ENCODE measurements around the gene IFT22. TPM values are rescaled to one million over a fixed set of nuclear protein-coding genes. Genes with fewer than 3 reads are reported as not detected.

The IFT22 gene
- total RNA-seq (10 to 100 TPM; 18.8 to 27.4 TPM), polyA plus RNA-seq (ENCODE audit: insufficient read length in 6 of 6) (10 to 100 TPM; 42.8 to 51.0 (median 47.2) TPM)
- long read RNA-seq, donor 1, transcript IFT22-209 (4 exons, 917 nt), result minor isoform, 5 of 36 reads
- long read RNA-seq, donor 1, transcript IFT22-201 (5 exons, 1,130 nt), result major isoform, 23 of 36 reads
- long read RNA-seq, donor 1, partial matches to known transcripts, result 0 of 36 reads
- long read RNA-seq, donor 1, other reads (novel, unspliced or antisense), result 0 of 36 reads
- long read RNA-seq, donor 2, transcript IFT22-201 (5 exons, 1,130 nt), result major isoform, 11 of 26 reads
- long read RNA-seq, donor 2, partial matches to known transcripts, result 0 of 26 reads
- long read RNA-seq, donor 2, other reads (novel, unspliced or antisense), result 5 of 26 reads
- long read RNA-seq, donor 3, transcript IFT22-201 (5 exons, 1,130 nt), result major isoform, 10 of 40 reads
- long read RNA-seq, donor 3, partial matches to known transcripts, result 23 of 40 reads
- long read RNA-seq, donor 3, other reads (novel, unspliced or antisense), result 0 of 40 reads
- long read RNA-seq, donor 4, transcript IFT22-201 (5 exons, 1,130 nt), result major isoform, 22 of 35 reads
- long read RNA-seq, donor 4, partial matches to known transcripts, result 0 of 35 reads
- long read RNA-seq, donor 4, other reads (novel, unspliced or antisense), result 4 of 35 reads
- long read RNA-seq, donor 5, transcript IFT22-201 (5 exons, 1,130 nt), result major isoform, 20 of 23 reads
- long read RNA-seq, donor 5, partial matches to known transcripts, result 0 of 23 reads
- long read RNA-seq, donor 5, other reads (novel, unspliced or antisense), result 0 of 23 reads
- long read RNA-seq, donor 6, transcript IFT22-201 (5 exons, 1,130 nt), result major isoform, 21 of 35 reads
- long read RNA-seq, donor 6, transcript IFT22-204 (4 exons, 875 nt), result minor isoform, 5 of 35 reads
- long read RNA-seq, donor 6, transcript IFT22-209 (4 exons, 917 nt), result minor isoform, 6 of 35 reads
- long read RNA-seq, donor 6, partial matches to known transcripts, result 0 of 35 reads
- long read RNA-seq, donor 6, other reads (novel, unspliced or antisense), result 0 of 35 reads
- long read RNA-seq, donor 7, transcript IFT22-201 (5 exons, 1,130 nt), result major isoform, 19 of 23 reads
- long read RNA-seq, donor 7, partial matches to known transcripts, result 0 of 23 reads
- long read RNA-seq, donor 7, other reads (novel, unspliced or antisense), result 0 of 23 reads
- long read RNA-seq, donor 8, transcript IFT22-201 (5 exons, 1,130 nt), result major isoform, 10 of 11 reads
- long read RNA-seq, donor 8, partial matches to known transcripts, result 0 of 11 reads
- long read RNA-seq, donor 8, other reads (novel, unspliced or antisense), result 0 of 11 reads
- long read RNA-seq, donor 9, result 0 reads
- long read RNA-seq, donor 10, transcript IFT22-201 (5 exons, 1,130 nt), result major isoform, 20 of 31 reads
- long read RNA-seq, donor 10, transcript IFT22-209 (4 exons, 917 nt), result minor isoform, 6 of 31 reads
- long read RNA-seq, donor 10, partial matches to known transcripts, result 2 of 31 reads
- long read RNA-seq, donor 10, other reads (novel, unspliced or antisense), result 1 of 31 reads
- long read RNA-seq, donor 11, transcript IFT22-201 (5 exons, 1,130 nt), result major isoform, 15 of 34 reads
- long read RNA-seq, donor 11, partial matches to known transcripts, result 11 of 34 reads
- long read RNA-seq, donor 11, other reads (novel, unspliced or antisense), result 0 of 34 reads
- long read RNA-seq, donor 12, transcript IFT22-201 (5 exons, 1,130 nt), result major isoform, 10 of 15 reads
- long read RNA-seq, donor 12, partial matches to known transcripts, result 0 of 15 reads
- long read RNA-seq, donor 12, other reads (novel, unspliced or antisense), result 0 of 15 reads

DNA sequence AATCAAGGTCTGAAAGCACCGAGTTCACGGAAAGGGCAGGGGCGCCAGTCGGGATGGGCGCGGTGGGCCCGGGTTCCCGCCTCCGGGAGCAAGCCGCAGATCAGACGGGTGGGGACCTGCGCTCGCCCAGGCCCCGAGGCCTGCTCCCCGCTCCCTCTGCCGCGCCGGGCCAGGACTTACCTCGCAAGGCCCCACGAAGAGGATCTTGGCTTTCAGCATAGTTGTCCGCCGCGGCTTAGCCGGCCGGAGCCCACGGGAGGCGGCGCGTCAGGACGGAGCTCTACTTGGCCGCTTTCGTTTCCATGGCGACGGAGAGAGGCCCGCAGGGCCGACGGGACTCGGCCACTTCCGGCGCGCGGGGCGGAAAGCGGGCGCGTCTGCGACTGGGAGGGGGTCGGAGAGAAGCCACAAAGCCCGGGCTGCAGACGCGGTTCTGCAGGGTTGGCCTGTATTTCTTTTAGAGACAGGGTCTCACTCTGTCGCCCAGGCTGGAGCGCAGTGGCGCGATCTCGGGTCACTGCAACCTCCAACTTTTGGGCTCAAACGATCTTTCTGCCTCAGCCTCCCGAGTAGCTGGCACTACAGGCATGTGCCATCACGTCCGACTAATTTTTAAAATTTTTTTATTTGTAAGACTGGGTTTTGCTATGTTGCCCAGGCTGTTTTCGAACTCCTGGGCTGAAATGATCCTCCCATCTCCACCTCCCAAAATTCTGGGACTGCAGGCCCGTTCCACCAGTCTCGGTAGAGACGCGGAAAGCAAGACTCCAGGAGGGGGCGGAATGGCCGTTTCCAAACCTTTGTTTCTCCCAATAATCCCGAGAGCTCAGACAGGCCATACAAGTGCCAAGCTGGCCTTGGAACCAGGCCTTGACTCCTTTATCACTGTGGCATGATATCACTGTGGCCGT lies at the start of gene IFT22:
IFT22 (minus strand) TSS at position 322 of the 911 bp plus-strand sequence; CDS start at position 219, 103 bp downstream.
- intact Hi-C loops (cut with DNase I), result no loop called here
- no peak for TF ChIP-seq CTCF (IDR thresholded peaks at IDR 0.05)

GRCh38 chr7:101370836-101371235 lies 49.2 kb upstream of the IFT22 start:
- Histone ChIP-seq H3K27ac (no peak overlapping the region), H3K36me3 (no peaks in the 10 kb centered on the region), H3K4me3 (no peak overlapping the region), H3K27me3 (peaks cover 0 to 53% of the 10 kb centered on the region in 2 donors), H3K4me1 (peaks cover 0 to 8% of the 10 kb centered on the region in 2 donors), H3K9me3 (no peaks in the 10 kb centered on the region)
- no peak for TF ChIP-seq CTCF (IDR thresholded peaks at IDR 0.05)
- intact Hi-C loops (cut with DNase I), result no loop called here
- DNase-seq, result no peak
- ATAC-seq, result no peak

More for the DNA sequence above, at the start of gene IFT22:
- Histone ChIP-seq H3K4me1 (peaks cover 8 to 9% of the 10 kb centered on the region in 2 donors), H3K36me3 (no peaks in the 10 kb centered on the region), H3K9me3 (no peaks in the 10 kb centered on the region), H3K4me3 (peak within 1 kb of the TSS; percentile 74 to 87), H3K27ac (peak within 1 kb of the TSS; percentile 74 to 76), H3K27me3 (no peaks in the 10 kb centered on the region)
- ATAC-seq (peak; percentile 99), DNase-seq (peak; percentile 94 to 96 (median 94))

DNA sequence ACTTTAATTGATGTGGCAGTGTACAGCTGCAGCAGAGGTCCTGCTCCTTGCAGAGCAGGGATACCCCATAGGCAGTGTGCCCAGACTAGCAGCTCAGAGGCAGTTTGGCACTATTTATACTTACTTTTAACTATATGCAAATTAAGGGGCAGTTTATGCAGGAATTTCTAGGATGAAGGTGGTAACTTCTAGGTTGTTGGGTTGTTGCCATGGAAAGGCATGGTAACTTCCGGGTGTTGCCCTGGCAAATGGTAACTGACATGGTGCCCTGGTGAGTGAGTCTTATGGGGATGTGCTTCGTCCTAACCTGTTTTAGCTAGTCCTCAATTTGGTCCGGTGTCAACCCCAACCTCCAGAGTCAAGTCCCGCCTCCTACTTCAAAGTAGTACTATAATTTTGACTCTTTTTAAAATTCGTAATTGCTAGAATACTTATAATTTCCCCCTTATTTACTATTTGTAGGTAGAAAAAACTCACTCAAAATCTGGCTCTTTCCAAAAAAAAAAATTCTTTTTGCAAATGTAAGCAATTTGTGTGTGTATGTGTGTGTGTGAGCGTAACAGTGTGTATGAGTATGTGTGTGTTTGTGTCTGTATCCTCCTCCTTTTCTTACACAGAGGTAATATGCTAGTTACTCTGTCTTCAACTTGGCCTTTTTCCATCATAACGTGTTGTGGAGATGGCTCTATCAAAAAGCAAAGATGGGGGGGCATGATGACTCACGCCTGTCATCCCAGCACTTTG lies 47.0 kb upstream of the IFT22 start:
- H3K4me3 ChIP-seq, result no peak overlapping the region
- peaks cover 4 to 71% of the 10 kb centered on the region in 2 donors for H3K27me3 ChIP-seq
- no peak for ATAC-seq
- no peaks in the 10 kb centered on the region for H3K9me3 ChIP-seq
- no peak for DNase-seq
- H3K4me1 ChIP-seq, result peaks cover 8% of the 10 kb centered on the region in 2 donors
- intact Hi-C loops (cut with DNase I), result no loop called here
- H3K27ac ChIP-seq, result no peak overlapping the region
- TF ChIP-seq CTCF (IDR thresholded peaks at IDR 0.05), result no peak
- no peaks in the 10 kb centered on the region for H3K36me3 ChIP-seq

Measured in left lung (tissue), 14 donors.